NAMALWA (cell line): ENCODE data around the gene PSD.

Source experiments
- DNase-seq: peaks from one replicate; pipeline ENCODE4 v3.0.0-alpha.2; 2015; ENCODE audit warnings: low spot score

The PSD gene

GRCh38 chr10:102384606-102385429, 33.8 kb downstream of the PSD start:
- no peak for DNase-seq

- no peak for DNase-seq
These were observed 34.5 kb downstream of the PSD start for GRCh38 chr10:102384053-102384452.

GRCh38 chr10:102382871-102383270, 35.7 kb downstream of the PSD start:
- no peak for DNase-seq

GRCh38 chr10:102381983-102382382, 36.6 kb downstream of the PSD start:
- no peak for DNase-seq

- no peak for DNase-seq
These were observed 39.2 kb downstream of the PSD start for GRCh38 chr10:102379383-102379782.

- no peak for DNase-seq
These were observed 41.7 kb downstream of the PSD start for GRCh38 chr10:102376901-102377300.

- no peak for DNase-seq
These were observed 42.7 kb downstream of the PSD start for GRCh38 chr10:102375867-102376266.

- no peak for DNase-seq
These were observed 43.3 kb downstream of the PSD start for GRCh38 chr10:102375250-102375649.

- DNase-seq, result no peak
These were observed 47.3 kb downstream of the PSD start for GRCh38 chr10:102371295-102371694.

GRCh38 chr10:102368077-102368476, 50.5 kb downstream of the PSD start:
- no peak for DNase-seq

GRCh38 chr10:102367441-102367840, 51.1 kb downstream of the PSD start:
- no peak for DNase-seq

- DNase-seq, result no peak
These were observed 59.7 kb downstream of the PSD start for GRCh38 chr10:102358712-102359382.

GRCh38 chr10:102354451-102354850, 64.1 kb downstream of the PSD start:
- no peak for DNase-seq
